GM12878 (cell line): ENCODE results near the gene TPD52L3.

Source experiments
- CEBPB ChIP-seq, 2 experiments: fragments of 150-350 bp in 1 of 2; IDR thresholded peaks; 2 replicates each; pipeline ENCODE4 v1.6.1; 2012 to 2014; ENCODE audit warnings: low read depth in 2 of 2, low read length in 2 of 2, borderline replicate concordance in 1 of 2, inconsistent platforms in 1 of 2
- IKZF2 ChIP-seq, 2 experiments: fragments of 450-650 bp; IDR thresholded peaks; 2 replicates each; pipeline ENCODE4 v1.6.1; 2017; ENCODE audit warnings: mild to moderate bottlenecking in 2 of 2, moderate library complexity in 2 of 2
- NBN ChIP-seq: fragments of 450-650 bp; IDR thresholded peaks from 2 replicates; pipeline ENCODE4 v1.6.1; 2016
- POLR2A ChIP-seq: IDR thresholded peaks from 2 replicates; pipeline ENCODE4 v1.6.1; 2011; ENCODE audit warnings: low read depth, mild to moderate bottlenecking, low read length
- POLR2AphosphoS2 ChIP-seq: IDR thresholded peaks from 2 replicates; pipeline ENCODE4 v1.6.1; 2011; ENCODE audit warnings: low read depth, mild to moderate bottlenecking, low read length, improper control_type of control experiment, moderate library complexity
- POLR2AphosphoS5 ChIP-seq: IDR thresholded peaks from 2 replicates; pipeline ENCODE4 v1.6.1; 2011; ENCODE audit warnings: mild to moderate bottlenecking, low read length, inconsistent platforms
- ZBED1 ChIP-seq: IDR thresholded peaks from 2 replicates; pipeline ENCODE4 v1.6.1; 2016; ENCODE audit warnings: borderline replicate concordance
- TF ChIP-seq, protein P1 (sequence below): fragments of 450-650 bp; IDR thresholded peaks from 2 replicates; pipeline ENCODE4 v1.6.1; 2017; ENCODE audit warnings: low read depth, mild to moderate bottlenecking, moderate library complexity
- TF ChIP-seq, protein P2 (sequence below), 3 experiments: IDR thresholded peaks in 2 of 3; conservative IDR thresholded peaks in 1 of 3; 2 replicates each; pipeline ENCODE4 v1.5.1; 2011; ENCODE audit warnings: low read depth in 3 of 3, low read length in 3 of 3, mild to moderate bottlenecking in 3 of 3, control low read depth in 2 of 3, moderate library complexity in 2 of 3, inconsistent platforms in 1 of 3, mixed read lengths in 1 of 3; ENCODE audit not compliant: control insufficient read depth in 2 of 3, insufficient read depth in 1 of 3; ENCODE audit errors: extremely low read depth in 1 of 3

DNA sequence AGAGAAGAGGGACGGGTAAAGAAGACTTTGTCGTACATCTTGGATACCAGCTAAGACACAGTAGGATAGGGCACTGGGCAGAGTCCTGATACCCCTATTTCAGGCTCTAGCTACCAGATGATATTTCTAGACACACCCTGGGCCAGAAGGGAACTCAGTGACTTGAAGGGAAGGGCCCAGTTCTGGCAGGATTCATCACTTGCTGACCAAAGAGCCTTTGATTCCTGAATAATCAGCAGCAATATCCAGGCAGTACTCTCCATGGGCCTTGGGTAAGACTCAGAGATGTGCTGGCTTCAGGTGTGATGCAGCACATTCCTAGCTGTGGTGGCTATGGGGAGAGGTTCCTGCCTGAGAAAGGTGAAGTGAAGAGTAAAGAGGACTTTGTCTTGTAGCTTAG is 40.7 kb downstream of the TPD52L3 start:
- TF ChIP-seq POLR2A, result no peak
- no peak for TF ChIP-seq POLR2AphosphoS5
- no peak for TF ChIP-seq ZBED1
- TF ChIP-seq, protein P1, sequence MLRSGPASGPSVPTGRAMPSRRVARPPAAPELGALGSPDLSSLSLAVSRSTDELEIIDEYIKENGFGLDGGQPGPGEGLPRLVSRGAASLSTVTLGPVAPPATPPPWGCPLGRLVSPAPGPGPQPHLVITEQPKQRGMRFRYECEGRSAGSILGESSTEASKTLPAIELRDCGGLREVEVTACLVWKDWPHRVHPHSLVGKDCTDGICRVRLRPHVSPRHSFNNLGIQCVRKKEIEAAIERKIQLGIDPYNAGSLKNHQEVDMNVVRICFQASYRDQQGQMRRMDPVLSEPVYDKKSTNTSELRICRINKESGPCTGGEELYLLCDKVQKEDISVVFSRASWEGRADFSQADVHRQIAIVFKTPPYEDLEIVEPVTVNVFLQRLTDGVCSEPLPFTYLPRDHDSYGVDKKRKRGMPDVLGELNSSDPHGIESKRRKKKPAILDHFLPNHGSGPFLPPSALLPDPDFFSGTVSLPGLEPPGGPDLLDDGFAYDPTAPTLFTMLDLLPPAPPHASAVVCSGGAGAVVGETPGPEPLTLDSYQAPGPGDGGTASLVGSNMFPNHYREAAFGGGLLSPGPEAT, result no peak
- TF ChIP-seq, protein P2, sequence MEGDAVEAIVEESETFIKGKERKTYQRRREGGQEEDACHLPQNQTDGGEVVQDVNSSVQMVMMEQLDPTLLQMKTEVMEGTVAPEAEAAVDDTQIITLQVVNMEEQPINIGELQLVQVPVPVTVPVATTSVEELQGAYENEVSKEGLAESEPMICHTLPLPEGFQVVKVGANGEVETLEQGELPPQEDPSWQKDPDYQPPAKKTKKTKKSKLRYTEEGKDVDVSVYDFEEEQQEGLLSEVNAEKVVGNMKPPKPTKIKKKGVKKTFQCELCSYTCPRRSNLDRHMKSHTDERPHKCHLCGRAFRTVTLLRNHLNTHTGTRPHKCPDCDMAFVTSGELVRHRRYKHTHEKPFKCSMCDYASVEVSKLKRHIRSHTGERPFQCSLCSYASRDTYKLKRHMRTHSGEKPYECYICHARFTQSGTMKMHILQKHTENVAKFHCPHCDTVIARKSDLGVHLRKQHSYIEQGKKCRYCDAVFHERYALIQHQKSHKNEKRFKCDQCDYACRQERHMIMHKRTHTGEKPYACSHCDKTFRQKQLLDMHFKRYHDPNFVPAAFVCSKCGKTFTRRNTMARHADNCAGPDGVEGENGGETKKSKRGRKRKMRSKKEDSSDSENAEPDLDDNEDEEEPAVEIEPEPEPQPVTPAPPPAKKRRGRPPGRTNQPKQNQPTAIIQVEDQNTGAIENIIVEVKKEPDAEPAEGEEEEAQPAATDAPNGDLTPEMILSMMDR (IDR thresholded peaks at IDR 0.05 in 2 of 3, conservative IDR thresholded peaks at IDR 0.05 in 1 of 3; ENCODE audit: control insufficient read depth in 2 of 3, extremely low read depth in 1 of 3, insufficient read depth in 1 of 3, low read depth in 3 of 3, low read length in 3 of 3), result no peak
- TF ChIP-seq NBN, result no peak
- no peak for TF ChIP-seq IKZF2 (IDR thresholded peaks at IDR 0.05)
- no peak for TF ChIP-seq POLR2AphosphoS2
- TF ChIP-seq CEBPB (IDR thresholded peaks at IDR 0.05; ENCODE audit: borderline replicate concordance in 1 of 2, low read depth in 2 of 2, low read length in 2 of 2), result no peak
